Prostate gland (tissue), 2 donors: ENCODE data around the gene PPP1R37. TPM values are rescaled to one million over a fixed set of nuclear protein-coding genes. Genes with fewer than 3 reads are reported as not detected.
A peak's percentile ranks its signal among the peaks of the same experiment; 100 is the strongest.

ENCODE experiments used
- DNase-seq: peaks from one replicate; pipeline ENCODE4 v3.0.0-alpha.2; 2019; ENCODE audit warnings: low spot score
- H3K27ac ChIP-seq, 2 donors: fragments of 200-600 bp; sonication (generic); 2 replicates each; pipeline ENCODE4 v1.5.1; 2017 to 2019
- H3K27me3 ChIP-seq: fragments of 200-600 bp; sonication (generic); replicated peaks from 2 replicates; pipeline ENCODE4 v1.5.1; 2019; ENCODE audit not compliant: insufficient read depth
- H3K36me3 ChIP-seq, 2 donors: fragments of 200-600 bp; sonication (generic); 1 replicate in 1 of 2; 2 replicates in 1 of 2; pipeline versions ENCODE4 v1.5.1 to v1.8.1; 2017 to 2019
- H3K4me1 ChIP-seq: fragments of 200-600 bp; sonication (generic); replicated peaks from 2 replicates; pipeline ENCODE4 v1.5.1; 2019
- H3K4me3 ChIP-seq, 2 donors: fragments of 200-600 bp; sonication (generic); 2 replicates each; pipeline ENCODE4 v1.5.1; 2017 to 2019
- H3K9me3 ChIP-seq: fragments of 200-600 bp; sonication (generic); 2 replicates; pipeline ENCODE4 v1.5.1; 2017
- POLR2A ChIP-seq: fragments of 450-650 bp; IDR thresholded peaks from one replicate; pipeline ENCODE4 v1.6.1; 2016; ENCODE audit warnings: antibody characterized with exemption, mild to moderate bottlenecking
- POLR2AphosphoS5 ChIP-seq: sonication (generic); formaldehyde crosslinking; IDR thresholded peaks from one replicate; pipeline ENCODE4 v1.6.1; 2017; ENCODE audit warnings: antibody characterized with exemption
- WGBS: methylation state at CpG from one replicate; pipeline ENCODE4 v1.1.5; 2018; 5-methylcytosine and 5-hydroxymethylcytosine counted together
- intact Hi-C: fragments of 100-400 bp; cut with DNase I; formaldehyde crosslinking; loops from one replicate; pipeline ENCODE4 v1.14.2; 2022
- total RNA-seq, 2 donors: library from RNA; depleted of rRNA; stranded (reverse); fragments of >200 nt; gene quantifications; one replicate each; pipeline ENCODE4 v1.1.0, GENCODE V29; 2016
- TF ChIP-seq, protein P1 (sequence below), 4 experiments: fragments of 200-600 bp in 2 of 4; fragments of 450-650 bp in 2 of 4; sonication (generic) in 2 of 4; IDR thresholded peaks; 1 replicate in 3 of 4; 2 replicates in 1 of 4; pipeline ENCODE4 v1.5.1; 2016 to 2019; ENCODE audit warnings: antibody characterized with exemption in 4 of 4, mild to moderate bottlenecking in 2 of 4, moderate library complexity in 2 of 4

PPP1R37 gene
- total RNA-seq, 2 donors from 2014 or later, result 50.1 to 90.3 TPM

GRCh38 chr19:45160870-45161737 lies 68.1 kb downstream of the PPP1R37 start, which contains the start of gene NKPD1:
Gene NKPD1 (minus strand): TSS chr19:45160982. CDS start chr19:45160150, 832 bp downstream.
- H3K4me1 ChIP-seq, result peaks cover 23% of the 10 kb centered on the region
- intact Hi-C loops, result no loop called here
- no peaks in the 10 kb centered on the region for H3K27me3 ChIP-seq
- no peaks in the 10 kb centered on the region for H3K9me3 ChIP-seq
- no peak within 1 kb of the TSS for H3K4me3 ChIP-seq
- TF ChIP-seq POLR2A (peak; percentile 7), POLR2AphosphoS5 (peak; percentile 75)
- TF ChIP-seq, protein P1, sequence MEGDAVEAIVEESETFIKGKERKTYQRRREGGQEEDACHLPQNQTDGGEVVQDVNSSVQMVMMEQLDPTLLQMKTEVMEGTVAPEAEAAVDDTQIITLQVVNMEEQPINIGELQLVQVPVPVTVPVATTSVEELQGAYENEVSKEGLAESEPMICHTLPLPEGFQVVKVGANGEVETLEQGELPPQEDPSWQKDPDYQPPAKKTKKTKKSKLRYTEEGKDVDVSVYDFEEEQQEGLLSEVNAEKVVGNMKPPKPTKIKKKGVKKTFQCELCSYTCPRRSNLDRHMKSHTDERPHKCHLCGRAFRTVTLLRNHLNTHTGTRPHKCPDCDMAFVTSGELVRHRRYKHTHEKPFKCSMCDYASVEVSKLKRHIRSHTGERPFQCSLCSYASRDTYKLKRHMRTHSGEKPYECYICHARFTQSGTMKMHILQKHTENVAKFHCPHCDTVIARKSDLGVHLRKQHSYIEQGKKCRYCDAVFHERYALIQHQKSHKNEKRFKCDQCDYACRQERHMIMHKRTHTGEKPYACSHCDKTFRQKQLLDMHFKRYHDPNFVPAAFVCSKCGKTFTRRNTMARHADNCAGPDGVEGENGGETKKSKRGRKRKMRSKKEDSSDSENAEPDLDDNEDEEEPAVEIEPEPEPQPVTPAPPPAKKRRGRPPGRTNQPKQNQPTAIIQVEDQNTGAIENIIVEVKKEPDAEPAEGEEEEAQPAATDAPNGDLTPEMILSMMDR (IDR thresholded peaks at IDR 0.05), result no peak
- peak within 1 kb of the TSS in 1 of 2 donors; percentile 47 for H3K27ac ChIP-seq
- 38% methylated on average over 28 of the region's 29 CpGs for WGBS
- no peaks in the 10 kb centered on the region for H3K36me3 ChIP-seq
- DNase-seq, result peak; percentile 84

DNA sequence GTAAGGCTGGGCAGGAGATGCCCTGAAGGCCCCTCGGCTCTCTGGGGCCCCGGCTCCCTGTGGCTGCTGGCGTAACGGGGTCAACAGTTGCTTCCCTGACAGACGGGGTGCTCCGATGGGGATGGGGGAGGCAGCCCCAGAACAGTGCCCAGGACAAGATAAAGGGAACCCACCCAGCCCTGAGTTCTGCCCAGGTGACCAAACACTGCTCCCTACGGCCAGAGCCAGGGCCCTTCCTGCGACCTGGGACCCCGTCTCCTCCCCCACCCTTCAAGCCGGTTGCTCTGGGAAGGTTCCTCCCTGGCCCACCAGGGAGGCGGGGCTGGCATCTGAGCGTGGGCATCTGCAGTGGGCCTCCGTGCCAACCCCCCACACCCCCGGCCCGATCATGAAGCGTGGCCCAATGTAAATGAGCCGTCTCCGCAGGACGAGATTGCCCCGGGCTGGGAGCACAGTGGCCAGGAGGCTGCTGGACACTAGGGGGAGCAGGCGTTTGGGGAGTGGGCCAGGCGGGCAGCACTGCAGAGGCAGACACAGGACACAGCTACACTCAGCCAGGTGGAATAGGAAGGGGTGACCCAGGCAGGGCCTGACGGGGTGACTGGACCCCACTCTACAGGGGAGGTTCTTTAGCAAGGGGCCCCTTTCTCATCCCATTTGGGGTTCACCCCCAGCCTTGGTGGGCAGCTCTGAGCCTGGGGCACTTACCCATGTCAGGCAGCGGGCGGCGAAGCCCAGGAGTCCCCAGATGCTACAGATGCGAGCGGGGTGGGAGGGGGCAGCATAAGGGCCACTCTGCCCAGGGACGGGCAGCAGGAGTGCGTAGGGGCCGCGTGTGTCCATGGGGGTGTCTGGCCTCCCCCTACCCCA lies 69.0 kb downstream of the PPP1R37 start:
- DNase-seq, result no peak
- Histone ChIP-seq H3K36me3 (no peaks in the 10 kb centered on the region), H3K27ac (peak overlapping the region in 1 of 2 donors; percentile 48), H3K9me3 (no peaks in the 10 kb centered on the region), H3K27me3 (no peaks in the 10 kb centered on the region), H3K4me1 (peaks cover 23% of the 10 kb centered on the region), H3K4me3 (no peak overlapping the region)
- intact Hi-C loops, result no loop called here
- no peak for TF ChIP-seq POLR2AphosphoS5
- TF ChIP-seq, protein P1 (IDR thresholded peaks at IDR 0.05), result peak in 2 of 4 experiments; percentile 51 to 58
- WGBS, result 35% methylated on average over 32 of the region's 32 CpGs

DNA sequence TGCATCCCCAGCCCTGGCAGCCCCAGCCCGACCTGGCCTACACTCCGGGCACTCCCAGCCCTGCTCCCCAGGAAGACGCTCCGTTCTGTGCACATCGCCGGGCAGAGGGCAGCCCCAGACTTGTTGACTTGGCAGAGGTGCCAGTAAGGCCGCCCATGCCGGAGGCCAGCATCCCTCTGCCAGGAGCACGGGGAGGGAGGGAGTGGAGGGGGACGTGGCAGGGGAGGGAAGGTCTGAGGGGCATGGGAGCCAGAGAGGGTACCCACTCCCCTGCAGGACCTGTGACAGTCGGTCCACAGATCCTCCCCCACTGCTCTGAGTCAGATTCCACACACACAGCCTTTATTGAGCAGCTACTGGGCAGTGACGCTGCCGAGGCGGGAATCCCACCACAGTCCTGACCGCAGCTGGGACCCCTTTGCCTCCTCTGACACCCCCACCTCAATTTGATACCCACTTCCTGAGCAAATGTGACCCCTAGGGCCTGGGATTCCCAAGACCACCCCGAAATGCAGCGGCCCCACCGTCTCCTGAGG lies 69.7 kb downstream of the PPP1R37 start:
- DNase-seq, result peak; percentile 80
- WGBS, result 40% methylated on average over 15 of the region's 18 CpGs
- Histone ChIP-seq H3K4me3 (no peak overlapping the region), H3K27me3 (no peaks in the 10 kb centered on the region), H3K36me3 (no peaks in the 10 kb centered on the region), H3K27ac (peak overlapping the region in 1 of 2 donors; percentile 48), H3K9me3 (no peaks in the 10 kb centered on the region), H3K4me1 (peaks cover 23% of the 10 kb centered on the region)
- TF ChIP-seq POLR2A, result no peak
- peak; percentile 44 for TF ChIP-seq POLR2AphosphoS5
- intact Hi-C loops, result no loop called here

- Histone ChIP-seq H3K4me1 (peaks cover 23% of the 10 kb centered on the region), H3K4me3 (no peak overlapping the region), H3K27me3 (no peaks in the 10 kb centered on the region), H3K27ac (no peak overlapping the region), H3K9me3 (no peaks in the 10 kb centered on the region), H3K36me3 (no peaks in the 10 kb centered on the region)
- 80% methylated on average over 17 of the region's 17 CpGs for WGBS
- intact Hi-C loops, result no loop called here
- no peak for DNase-seq
- TF ChIP-seq, protein P1 (IDR thresholded peaks at IDR 0.05), result no peak
- TF ChIP-seq POLR2A (no peak), POLR2AphosphoS5 (no peak)
These were observed 70.2 kb downstream of the PPP1R37 start for GRCh38 chr19:45163156-45163555.
